Pulmonary artery endothelial cell (primary cell): ENCODE data around the gene PCSK2. TPM values are rescaled to one million over a fixed set of nuclear protein-coding genes. Genes with fewer than 3 reads are reported as not detected.

Source experiments
- DNase-seq: peaks from one replicate; pipeline ENCODE4 v3.0.0-alpha.2; 2011; ENCODE audit warnings: low read depth, low spot score
- total RNA-seq: library from RNA; depleted of rRNA; stranded (reverse); fragments of >200 nt; gene quantifications from 2 replicates; pipeline ENCODE4 v1.2.3, GENCODE V29; 2014

Gene PCSK2
- total RNA-seq, 1 donor from 2014 or later, result not detected

GRCh38 chr20:17391127-17391771 lies 164.4 kb downstream of the PCSK2 start:
- no peak for DNase-seq

- DNase-seq, result no peak
Measured at GRCh38 chr20:17394411-17394810, 167.6 kb downstream of the PCSK2 start.

- DNase-seq, result no peak
Measured at GRCh38 chr20:17395729-17396128, 168.9 kb downstream of the PCSK2 start.

GRCh38 chr20:17399303-17399985 lies 172.6 kb downstream of the PCSK2 start:
- DNase-seq, result no peak

- DNase-seq, result no peak
Measured at GRCh38 chr20:17403461-17403860, 176.6 kb downstream of the PCSK2 start.

- no peak for DNase-seq
Measured at GRCh38 chr20:17406051-17406590, 179.3 kb downstream of the PCSK2 start.

GRCh38 chr20:17407550-17407949 lies 180.7 kb downstream of the PCSK2 start:
- DNase-seq, result no peak

GRCh38 chr20:17417225-17417624 lies 190.4 kb downstream of the PCSK2 start:
- no peak for DNase-seq

GRCh38 chr20:17418737-17419136 lies 191.9 kb downstream of the PCSK2 start:
- DNase-seq, result no peak

- DNase-seq, result no peak
Measured at GRCh38 chr20:17419479-17420041, 192.7 kb downstream of the PCSK2 start.

GRCh38 chr20:17421493-17421892 lies 194.7 kb downstream of the PCSK2 start:
- DNase-seq, result no peak

- DNase-seq, result no peak
Measured at GRCh38 chr20:17423782-17424181, 196.9 kb downstream of the PCSK2 start.

GRCh38 chr20:17427638-17428037 lies 200.8 kb downstream of the PCSK2 start:
- no peak for DNase-seq

GRCh38 chr20:17430125-17430950 lies 203.5 kb downstream of the PCSK2 start:
- no peak for DNase-seq

GRCh38 chr20:17431621-17432364 lies 205.0 kb downstream of the PCSK2 start:
- no peak for DNase-seq

- DNase-seq, result no peak
Measured at GRCh38 chr20:17436664-17437063, 209.8 kb downstream of the PCSK2 start.

GRCh38 chr20:17437251-17437650 lies 210.4 kb downstream of the PCSK2 start:
- no peak for DNase-seq

GRCh38 chr20:17438436-17439039 lies 211.7 kb downstream of the PCSK2 start:
- DNase-seq, result no peak

- DNase-seq, result no peak
Measured at GRCh38 chr20:17439616-17440296, 212.9 kb downstream of the PCSK2 start.

GRCh38 chr20:17441745-17442144 lies 214.9 kb downstream of the PCSK2 start:
- no peak for DNase-seq
